Vagina (tissue), 2 donors: ENCODE measurements around the gene CAMK2N1. TPM values are rescaled to one million over a fixed set of nuclear protein-coding genes. Genes with fewer than 3 reads are reported as not detected.

ENCODE experiments used
- DNase-seq, 2 donors: peaks; one replicate each; pipeline ENCODE4 v3.0.0-alpha.2; 2017; ENCODE audit errors: extremely low spot score in 2 of 2
- H3K27ac ChIP-seq: fragments of 200-600 bp; sonication (generic); one replicate; pipeline ENCODE4 v1.5.1; 2019
- H3K27me3 ChIP-seq: fragments of 200-600 bp; sonication (generic); one replicate; pipeline ENCODE4 v1.5.1; 2019
- H3K36me3 ChIP-seq, 2 donors: fragments of 200-600 bp; sonication (generic); one replicate each; pipeline ENCODE4 v1.5.1; 2017 to 2019
- H3K4me1 ChIP-seq: fragments of 200-600 bp; sonication (generic); one replicate; pipeline ENCODE4 v1.5.1; 2019
- H3K4me3 ChIP-seq, 2 donors: fragments of 200-600 bp; sonication (generic); 1 replicate in 1 of 2; 2 replicates in 1 of 2; pipeline ENCODE4 v1.5.1; 2016 to 2019
- H3K9me3 ChIP-seq: fragments of 200-600 bp; sonication (generic); one replicate; pipeline ENCODE4 v1.5.1; 2019
- CTCF ChIP-seq, 3 experiments: fragments of 450-650 bp in 2 of 3; fragments of 200-600 bp in 1 of 3; sonication (generic) in 1 of 3; IDR thresholded peaks; one replicate each; pipeline ENCODE4 v1.5.1; 2017 to 2019; ENCODE audit warnings: antibody characterized with exemption in 3 of 3, mild to moderate bottlenecking in 2 of 3, moderate library complexity in 2 of 3
- POLR2A ChIP-seq, 2 donors: fragments of 450-650 bp; IDR thresholded peaks; one replicate each; pipeline ENCODE4 v1.6.1; 2017; ENCODE audit warnings: antibody characterized with exemption in 2 of 2, mild to moderate bottlenecking in 2 of 2, moderate library complexity in 2 of 2
- POLR2AphosphoS5 ChIP-seq, 2 donors: sonication (generic); formaldehyde crosslinking; IDR thresholded peaks; one replicate each; pipeline ENCODE4 v1.9.0; 2017; ENCODE audit warnings: antibody characterized with exemption in 2 of 2, mild to moderate bottlenecking in 2 of 2, low read depth in 1 of 2; ENCODE audit not compliant: insufficient read depth in 1 of 2
- intact Hi-C: fragments of 100-400 bp; cut with DNase I; formaldehyde crosslinking; loops from one replicate; pipeline ENCODE4 v1.15.1; 2023
- total RNA-seq: library from RNA; depleted of rRNA; stranded (reverse); fragments of >200 nt; gene quantifications from one replicate; pipeline ENCODE4 v1.2.3, GENCODE V29; 2016

The CAMK2N1 gene
- 18.9 TPM for total RNA-seq

GRCh38 chr1:20485527-20486456 is at the start of gene CAMK2N1:
TSS of gene CAMK2N1 (minus strand) at chr1:20486210. CDS start at chr1:20485379, 831 bp downstream.
- H3K4me1 ChIP-seq, result peaks cover 36% of the 10 kb centered on the region
- H3K27me3 ChIP-seq, result no peaks in the 10 kb centered on the region
- intact Hi-C loops, result no loop called here

GRCh38 chr1:20534659-20535417 is 48.8 kb upstream of the CAMK2N1 start:
- TF ChIP-seq CTCF (IDR thresholded peaks at IDR 0.05) (no peak), POLR2AphosphoS5 (IDR thresholded peaks at IDR 0.05; ENCODE audit: insufficient read depth in 1 of 2, low read depth in 1 of 2) (no peak), POLR2A (IDR thresholded peaks at IDR 0.05) (no peak)
- no peak overlapping the region for H3K27ac ChIP-seq
- intact Hi-C loops, result loop anchor here (5.0 kb wide), 1 partner anchor 1852 kb away; no protein-coding TSS in a partner anchor
- DNase-seq, result no peak
- H3K4me1 ChIP-seq, result no peaks in the 10 kb centered on the region
- H3K36me3 ChIP-seq, result no peaks in the 10 kb centered on the region
- H3K27me3 ChIP-seq, result no peaks in the 10 kb centered on the region
- no peaks in the 10 kb centered on the region for H3K9me3 ChIP-seq
- H3K4me3 ChIP-seq, result no peak overlapping the region

More at GRCh38 chr1:20485527-20486456, at the start of gene CAMK2N1:
- DNase-seq, result no peak
- peak within 1 kb of the TSS; percentile 85 for H3K27ac ChIP-seq
- H3K4me3 ChIP-seq, result peak within 1 kb of the TSS; percentile 60 to 79
- TF ChIP-seq POLR2A (IDR thresholded peaks at IDR 0.05), result no peak
- TF ChIP-seq CTCF (IDR thresholded peaks at IDR 0.05), result no peak
- TF ChIP-seq POLR2AphosphoS5 (IDR thresholded peaks at IDR 0.05; ENCODE audit: insufficient read depth in 1 of 2, low read depth in 1 of 2), result no peak
- H3K9me3 ChIP-seq, result no peaks in the 10 kb centered on the region
- no peaks in the 10 kb centered on the region for H3K36me3 ChIP-seq

- intact Hi-C loops, result no loop called here
- no peak overlapping the region for H3K4me3 ChIP-seq
- no peaks in the 10 kb centered on the region for H3K4me1 ChIP-seq
- no peak for DNase-seq
- no peak for TF ChIP-seq CTCF (IDR thresholded peaks at IDR 0.05)
- no peak for TF ChIP-seq POLR2A (IDR thresholded peaks at IDR 0.05)
- no peak for TF ChIP-seq POLR2AphosphoS5 (IDR thresholded peaks at IDR 0.05; ENCODE audit: insufficient read depth in 1 of 2, low read depth in 1 of 2)
- H3K36me3 ChIP-seq, result no peaks in the 10 kb centered on the region
- H3K27me3 ChIP-seq, result no peaks in the 10 kb centered on the region
- H3K9me3 ChIP-seq, result no peaks in the 10 kb centered on the region
- H3K27ac ChIP-seq, result no peak overlapping the region
Measured at GRCh38 chr1:20533635-20534034, 47.6 kb upstream of the CAMK2N1 start.

GRCh38 chr1:20530901-20531300 is 44.9 kb upstream of the CAMK2N1 start:
- intact Hi-C loops, result no loop called here
- H3K27me3 ChIP-seq, result no peaks in the 10 kb centered on the region

More at GRCh38 chr1:20530901-20531300, 44.9 kb upstream of the CAMK2N1 start:
- no peaks in the 10 kb centered on the region for H3K36me3 ChIP-seq
- no peaks in the 10 kb centered on the region for H3K9me3 ChIP-seq
- no peak overlapping the region for H3K27ac ChIP-seq
- DNase-seq, result no peak
- TF ChIP-seq CTCF (IDR thresholded peaks at IDR 0.05), result no peak
- no peak for TF ChIP-seq POLR2AphosphoS5 (IDR thresholded peaks at IDR 0.05; ENCODE audit: insufficient read depth in 1 of 2, low read depth in 1 of 2)
- TF ChIP-seq POLR2A (IDR thresholded peaks at IDR 0.05), result no peak
- H3K4me3 ChIP-seq, result no peak overlapping the region
- no peaks in the 10 kb centered on the region for H3K4me1 ChIP-seq
